M059J (cell line): ENCODE data around the gene KDM3B. TPM values are rescaled to one million over a fixed set of nuclear protein-coding genes. Genes with fewer than 3 reads are reported as not detected.
A peak's percentile ranks its signal among the peaks of the same experiment; 100 is the strongest.
"Not testable (repeated sequence)": the region's sequence is repeated elsewhere in the genome, so short reads cannot be mapped to it uniquely, and the experiment has no call there.

Experiments
- DNase-seq: peaks from one replicate; pipeline ENCODE4 v3.0.0-alpha.2; 2012; ENCODE audit warnings: low read depth
- total RNA-seq: library from RNA; depleted of rRNA; stranded (reverse); fragments of >200 nt; shearing (Covaris generic); gene quantifications from 2 replicates; pipeline ENCODE4 v1.2.3, GENCODE V29; 2014

The KDM3B gene
- total RNA-seq, 1 experiment from 2014 or later, result 41.5 TPM

- no peak for DNase-seq
These were observed 36.8 kb downstream of the KDM3B start for GRCh38 chr5:138389332-138389731.

- DNase-seq, result not testable (repeated sequence)
These were observed 37.4 kb downstream of the KDM3B start for GRCh38 chr5:138389911-138390310.

- no peak for DNase-seq
These were observed 39.4 kb downstream of the KDM3B start for GRCh38 chr5:138391859-138392386.

GRCh38 chr5:138402640-138403039 lies 50.2 kb downstream of the KDM3B start:
- DNase-seq, result no peak

- no peak for DNase-seq
These were observed 55.5 kb downstream of the KDM3B start for GRCh38 chr5:138408023-138408422.

- DNase-seq, result peak; percentile 28
These were observed 58.6 kb downstream of the KDM3B start for GRCh38 chr5:138410996-138411640.

GRCh38 chr5:138418444-138418843 lies 66.0 kb downstream of the KDM3B start:
- no peak for DNase-seq

- DNase-seq, result no peak
These were observed 72.6 kb downstream of the KDM3B start for GRCh38 chr5:138425079-138425478.

- DNase-seq, result no peak
These were observed 83.5 kb downstream of the KDM3B start for GRCh38 chr5:138435943-138436342.

GRCh38 chr5:138438003-138438723 lies 85.7 kb downstream of the KDM3B start:
- DNase-seq, result no peak

- DNase-seq, result peak; percentile 35
These were observed 86.4 kb downstream of the KDM3B start, which contains the start of gene REEP2 for GRCh38 chr5:138438724-138439476. Gene REEP2, plus strand, starts transcription at chr5:138439057. Its CDS starts 152 bp downstream, at chr5:138439209.

- no peak for DNase-seq
These were observed 87.1 kb downstream of the KDM3B start for GRCh38 chr5:138439477-138440158.

GRCh38 chr5:138440159-138441073 lies 87.9 kb downstream of the KDM3B start:
- no peak for DNase-seq

GRCh38 chr5:138441221-138441620 lies 88.7 kb downstream of the KDM3B start:
- no peak for DNase-seq

GRCh38 chr5:138444078-138444773 lies 91.7 kb downstream of the KDM3B start:
- no peak for DNase-seq

GRCh38 chr5:138444774-138445546 lies 92.5 kb downstream of the KDM3B start:
- DNase-seq, result no peak

- no peak for DNase-seq
These were observed 93.2 kb downstream of the KDM3B start for GRCh38 chr5:138445547-138446271.

GRCh38 chr5:138448070-138448469 lies 95.6 kb downstream of the KDM3B start:
- no peak for DNase-seq
